Calu3 (cell line): ENCODE results near the gene P2RY6. TPM values are rescaled to one million over a fixed set of nuclear protein-coding genes. Genes with fewer than 3 reads are reported as not detected.

Experiments
- BruUV-seq: library from RNA; stranded (reverse); fragments of 400-500 nt; replicated peaks from 2 replicates; lab custom pipeline; 2021; lab: Mats Ljungman, UMichigan
- CTCF ChIA-PET: fragments of 300-600 bp; sonication (Branson Sonifier 250); formaldehyde crosslinking; loops from one replicate; lab custom pipeline; 2022; ENCODE audit warnings: antibody characterized with exemption; lab: Charles Lee
- DNase-seq: peaks from one replicate; pipeline ENCODE4 v3.0.0; 2022
- H3K27ac Mint-ChIP-seq: one replicate; pipeline ENCODE4 v1.8.0; 2022; ENCODE audit warnings: mixed read lengths; ENCODE audit not compliant: unreplicated experiment
- H3K27me3 Mint-ChIP-seq: one replicate; pipeline ENCODE4 v1.8.0; 2022; ENCODE audit warnings: mixed read lengths; ENCODE audit not compliant: unreplicated experiment
- H3K36me3 Mint-ChIP-seq: one replicate; pipeline ENCODE4 v1.8.0; 2022; ENCODE audit warnings: mild to moderate bottlenecking, moderate library complexity, mixed read lengths; ENCODE audit not compliant: insufficient read depth, unreplicated experiment
- H3K4me1 Mint-ChIP-seq: one replicate; pipeline ENCODE4 v1.8.0; 2022; ENCODE audit warnings: mild to moderate bottlenecking, low read depth, mixed read lengths; ENCODE audit not compliant: unreplicated experiment
- H3K4me3 Mint-ChIP-seq: one replicate; pipeline ENCODE4 v1.8.0; 2022; ENCODE audit warnings: mild to moderate bottlenecking, low read depth, moderate library complexity, mixed read lengths; ENCODE audit not compliant: unreplicated experiment
- H3K9me3 Mint-ChIP-seq: one replicate; pipeline ENCODE4 v1.8.0; 2022; ENCODE audit warnings: low read depth, mixed read lengths; ENCODE audit not compliant: unreplicated experiment
- intact Hi-C: fragments of 100-400 bp; cut with micrococcal nuclease; formaldehyde crosslinking; loops from one replicate; pipeline ENCODE4 v1.10.0; 2022; ENCODE audit not compliant: unreplicated experiment
- total RNA-seq: library from RNA; stranded (reverse); gene quantifications from 2 replicates; pipeline ENCODE4 v1.2.3, GENCODE V29; 2022
- TF ChIP-seq, protein P1 (sequence below): fragments of 200-600 bp; IDR thresholded peaks from one replicate; pipeline ENCODE4 v1.8.0; 2022; ENCODE audit warnings: antibody characterized with exemption; ENCODE audit not compliant: unreplicated experiment

P2RY6 gene
- total RNA-seq, 1 experiment from 2014 or later: not detected

GRCh38 chr11:73308003-73308960, 36.1 kb downstream of the P2RY6 start, which contains the start of gene ARHGEF17:
ARHGEF17 (plus strand) TSS chr11:73308276; CDS start chr11:73308639, 363 bp downstream.
- intact Hi-C loops: loop anchor here (5.0 kb wide), 1 partner anchor 84 kb away; no protein-coding TSS in a partner anchor
- peak; percentile 66 for DNase-seq
- H3K4me3 Mint-ChIP-seq: peak within 1 kb of the TSS; percentile 73
- CTCF ChIA-PET: interaction anchor here (0.5 to 2.8 kb wide), 16 partner anchors 10 to 170 kb away, joined by 3 to 41 read pairs (median 8); no protein-coding TSS in a partner anchor
- H3K27me3 Mint-ChIP-seq: no peaks in the 10 kb centered on the region
- peaks cover 35% of the 10 kb centered on the region for H3K36me3 Mint-ChIP-seq
- TF ChIP-seq, protein P1, sequence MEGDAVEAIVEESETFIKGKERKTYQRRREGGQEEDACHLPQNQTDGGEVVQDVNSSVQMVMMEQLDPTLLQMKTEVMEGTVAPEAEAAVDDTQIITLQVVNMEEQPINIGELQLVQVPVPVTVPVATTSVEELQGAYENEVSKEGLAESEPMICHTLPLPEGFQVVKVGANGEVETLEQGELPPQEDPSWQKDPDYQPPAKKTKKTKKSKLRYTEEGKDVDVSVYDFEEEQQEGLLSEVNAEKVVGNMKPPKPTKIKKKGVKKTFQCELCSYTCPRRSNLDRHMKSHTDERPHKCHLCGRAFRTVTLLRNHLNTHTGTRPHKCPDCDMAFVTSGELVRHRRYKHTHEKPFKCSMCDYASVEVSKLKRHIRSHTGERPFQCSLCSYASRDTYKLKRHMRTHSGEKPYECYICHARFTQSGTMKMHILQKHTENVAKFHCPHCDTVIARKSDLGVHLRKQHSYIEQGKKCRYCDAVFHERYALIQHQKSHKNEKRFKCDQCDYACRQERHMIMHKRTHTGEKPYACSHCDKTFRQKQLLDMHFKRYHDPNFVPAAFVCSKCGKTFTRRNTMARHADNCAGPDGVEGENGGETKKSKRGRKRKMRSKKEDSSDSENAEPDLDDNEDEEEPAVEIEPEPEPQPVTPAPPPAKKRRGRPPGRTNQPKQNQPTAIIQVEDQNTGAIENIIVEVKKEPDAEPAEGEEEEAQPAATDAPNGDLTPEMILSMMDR: no peak
- H3K27ac Mint-ChIP-seq: peak within 1 kb of the TSS; percentile 63
- no TSS peak for BruUV-seq
- no peaks in the 10 kb centered on the region for H3K9me3 Mint-ChIP-seq
- H3K4me1 Mint-ChIP-seq: peaks cover 16% of the 10 kb centered on the region

DNA sequence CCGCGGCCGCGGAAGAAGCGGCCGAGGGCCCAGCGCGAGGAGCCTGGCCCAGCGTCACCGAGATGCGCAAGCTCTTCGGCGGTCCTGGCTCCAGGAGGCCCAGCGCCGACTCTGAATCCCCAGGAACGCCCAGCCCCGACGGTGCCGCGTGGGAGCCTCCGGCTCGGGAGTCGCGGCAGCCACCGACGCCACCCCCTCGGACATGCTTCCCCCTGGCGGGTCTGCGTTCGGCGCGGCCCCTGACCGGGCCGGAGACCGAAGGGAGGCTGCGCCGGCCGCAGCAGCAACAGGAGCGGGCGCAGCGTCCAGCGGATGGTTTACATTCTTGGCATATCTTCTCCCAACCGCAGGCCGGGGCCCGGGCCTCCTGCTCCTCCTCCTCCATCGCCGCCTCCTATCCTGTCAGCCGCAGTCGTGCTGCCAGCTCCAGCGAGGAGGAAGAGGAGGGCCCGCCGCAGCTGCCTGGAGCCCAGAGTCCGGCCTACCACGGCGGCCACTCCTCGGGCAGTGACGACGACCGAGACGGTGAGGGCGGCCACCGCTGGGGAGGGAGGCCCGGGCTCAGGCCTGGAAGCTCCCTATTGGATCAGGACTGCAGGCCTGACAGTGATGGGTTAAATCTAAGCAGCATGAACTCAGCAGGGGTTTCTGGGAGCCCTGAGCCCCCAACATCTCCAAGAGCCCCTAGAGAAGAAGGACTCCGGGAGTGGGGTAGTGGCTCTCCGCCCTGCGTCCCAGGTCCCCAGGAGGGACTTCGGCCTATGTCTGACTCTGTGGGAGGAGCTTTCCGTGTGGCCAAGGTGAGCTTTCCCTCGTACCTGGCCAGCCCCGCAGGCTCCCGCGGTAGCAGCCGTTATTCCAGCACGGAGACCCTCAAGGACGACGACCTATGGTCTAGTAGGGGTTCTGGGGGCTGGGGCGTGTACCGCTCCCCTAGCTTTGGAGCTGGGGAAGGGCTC, 37.1 kb downstream of the P2RY6 start:
- Mint-ChIP-seq H3K4me1 (peaks cover 25% of the 10 kb centered on the region), H3K27ac (peak overlapping the region; percentile 44), H3K4me3 (peak overlapping the region; percentile 73), H3K36me3 (peaks cover 35% of the 10 kb centered on the region), H3K27me3 (no peaks in the 10 kb centered on the region), H3K9me3 (no peaks in the 10 kb centered on the region)
- intact Hi-C loops: loop anchor here (5.0 kb wide), 1 partner anchor 83 kb away; no protein-coding TSS in a partner anchor
- TF ChIP-seq, protein P1: no peak
- BruUV-seq: no TSS peak
- CTCF ChIA-PET: interaction anchor here (0.5 to 1.9 kb wide), 5 partner anchors 18 to 1562 kb away, joined by 4 to 15 read pairs (median 5); no protein-coding TSS in a partner anchor
- DNase-seq: peak; percentile 93

- TF ChIP-seq, protein P1: no peak
- H3K9me3 Mint-ChIP-seq: no peaks in the 10 kb centered on the region
- H3K4me1 Mint-ChIP-seq: peaks cover 29% of the 10 kb centered on the region
- peak overlapping the region; percentile 73 for H3K4me3 Mint-ChIP-seq
- H3K36me3 Mint-ChIP-seq: peaks cover 35% of the 10 kb centered on the region
- intact Hi-C loops: no loop called here
- CTCF ChIA-PET: interaction anchor here (1.9 kb wide), 1 partner anchor 25 kb away, joined by 15 read pairs; no protein-coding TSS in a partner anchor
- DNase-seq: no peak
- H3K27ac Mint-ChIP-seq: peak overlapping the region; percentile 44
- no TSS peak for BruUV-seq
- no peaks in the 10 kb centered on the region for H3K27me3 Mint-ChIP-seq
Measured at GRCh38 chr11:73310076-73310475, 37.9 kb downstream of the P2RY6 start.
